SU-DHL-6 (cell line): Measurements from ENCODE around the gene LPIN3.

Experiments used
- EZH2phosphoT487 ChIP-seq: fragments of 200-600 bp; sonication (generic), shearing (Covaris generic); conservative IDR thresholded peaks from 2 replicates; pipeline ENCODE4 v1.6.1; 2018; ENCODE audit warnings: mild to moderate bottlenecking, antibody characterized with exemption, low read length, moderate library complexity, mixed read lengths
- TF ChIP-seq, protein P1 (sequence below): fragments of 200-600 bp; sonication (generic); IDR thresholded peaks from one replicate; pipeline ENCODE4 v1.5.1; 2017; ENCODE audit warnings: antibody characterized with exemption, mild to moderate bottlenecking, low read length, moderate library complexity; ENCODE audit not compliant: insufficient read depth, poor library complexity, severe bottlenecking

DNA sequence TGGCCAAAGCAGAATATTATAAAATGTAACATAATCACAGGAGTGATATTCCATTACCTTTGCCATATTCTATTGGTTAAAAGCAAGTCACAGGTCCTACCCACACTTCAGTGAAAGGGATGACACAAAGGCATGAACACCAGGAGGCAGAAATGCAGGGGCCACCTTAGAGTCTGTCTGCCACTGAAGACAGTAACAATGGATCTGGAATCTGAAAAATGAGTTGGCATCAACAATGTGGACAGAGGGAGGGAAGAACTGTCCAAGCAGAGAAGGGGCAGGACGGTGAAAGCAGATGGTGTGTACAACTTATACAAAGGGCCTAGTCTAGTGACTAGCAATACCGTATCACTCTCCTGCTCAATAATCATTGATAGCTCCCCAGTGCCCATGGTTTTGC lies 6.6 kb upstream of the LPIN3 start:
- TF ChIP-seq, protein P1, sequence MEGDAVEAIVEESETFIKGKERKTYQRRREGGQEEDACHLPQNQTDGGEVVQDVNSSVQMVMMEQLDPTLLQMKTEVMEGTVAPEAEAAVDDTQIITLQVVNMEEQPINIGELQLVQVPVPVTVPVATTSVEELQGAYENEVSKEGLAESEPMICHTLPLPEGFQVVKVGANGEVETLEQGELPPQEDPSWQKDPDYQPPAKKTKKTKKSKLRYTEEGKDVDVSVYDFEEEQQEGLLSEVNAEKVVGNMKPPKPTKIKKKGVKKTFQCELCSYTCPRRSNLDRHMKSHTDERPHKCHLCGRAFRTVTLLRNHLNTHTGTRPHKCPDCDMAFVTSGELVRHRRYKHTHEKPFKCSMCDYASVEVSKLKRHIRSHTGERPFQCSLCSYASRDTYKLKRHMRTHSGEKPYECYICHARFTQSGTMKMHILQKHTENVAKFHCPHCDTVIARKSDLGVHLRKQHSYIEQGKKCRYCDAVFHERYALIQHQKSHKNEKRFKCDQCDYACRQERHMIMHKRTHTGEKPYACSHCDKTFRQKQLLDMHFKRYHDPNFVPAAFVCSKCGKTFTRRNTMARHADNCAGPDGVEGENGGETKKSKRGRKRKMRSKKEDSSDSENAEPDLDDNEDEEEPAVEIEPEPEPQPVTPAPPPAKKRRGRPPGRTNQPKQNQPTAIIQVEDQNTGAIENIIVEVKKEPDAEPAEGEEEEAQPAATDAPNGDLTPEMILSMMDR: no peak
- TF ChIP-seq EZH2phosphoT487: no peak
